AG04449 (cell line): ENCODE data around the gene CLASRP.

Experiments
- CTCF ChIA-PET: fragments of 350-600 bp; formaldehyde crosslinking; extraction: SDS; loops from one replicate; lab custom pipeline; 2021; ENCODE audit warnings: antibody characterized with exemption; lab: Yijun Ruan, JAX
- POLR2A ChIA-PET: fragments of 400-600, 350-600 bp; formaldehyde crosslinking; extraction: SDS; loops from one replicate; lab custom pipeline; 2020; ENCODE audit warnings: antibody characterized with exemption, inconsistent platforms; lab: Yijun Ruan, JAX
- DNase-seq: peaks from one replicate; pipeline ENCODE4 v3.0.0-alpha.2; 2010; ENCODE audit warnings: low read depth, low spot score
- H3K4me3 ChIP-seq: 2 replicates; pipeline ENCODE4 v1.5.1; 2011; ENCODE audit warnings: low read depth, mild to moderate bottlenecking, control low read depth, low read length
- CTCF ChIP-seq: IDR thresholded peaks from one replicate; pipeline ENCODE4 v1.5.1; 2011; ENCODE audit warnings: mild to moderate bottlenecking, moderate library complexity, low read length, control low read depth, inconsistent platforms; ENCODE audit not compliant: insufficient read depth; ENCODE audit errors: missing control alignments

Gene CLASRP

GRCh38 chr19:45070214-45070613 is 31.4 kb downstream of the CLASRP start:
- POLR2A ChIA-PET = no interaction called here

GRCh38 chr19:45070861-45071544 is 32.2 kb downstream of the CLASRP start:
- POLR2A ChIA-PET = no interaction called here
- H3K4me3 ChIP-seq = no peak overlapping the region
- CTCF ChIA-PET = interaction anchor here (1.0 to 2.3 kb wide), 2 partner anchors 11 kb away, joined by 3 to 12 read pairs; no protein-coding TSS in a partner anchor
- no peak for TF ChIP-seq CTCF
- no peak for DNase-seq

More at GRCh38 chr19:45070214-45070613, 31.4 kb downstream of the CLASRP start:
- CTCF ChIA-PET = interaction anchor here (1.0 kb wide), 1 partner anchor 10 kb away, joined by 3 read pairs; no protein-coding TSS in a partner anchor
- DNase-seq = no peak
- TF ChIP-seq CTCF = no peak
- no peak overlapping the region for H3K4me3 ChIP-seq

- DNase-seq = no peak
- POLR2A ChIA-PET = no interaction called here
- TF ChIP-seq CTCF = no peak
- CTCF ChIA-PET = interaction anchor here (1.4 to 2.3 kb wide), 2 partner anchors 12 to 29 kb away, joined by 3 to 12 read pairs; no protein-coding TSS in a partner anchor
- H3K4me3 ChIP-seq = no peak overlapping the region
These were observed 32.7 kb downstream of the CLASRP start for GRCh38 chr19:45071545-45071938.

GRCh38 chr19:45071969-45072790 is 33.3 kb downstream of the CLASRP start:
- H3K4me3 ChIP-seq = no peak overlapping the region
- no peak for DNase-seq
- TF ChIP-seq CTCF = no peak
- ChIA-PET POLR2A (interaction anchor here (0.5 to 1.1 kb wide), 2 partner anchors 21 to 162 kb away, joined by 4 to 5 read pairs; partner anchors contain the start of gene PPP1R37), CTCF (interaction anchor here (1.1 to 2.3 kb wide), 3 partner anchors 12 to 29 kb away, joined by 3 to 12 read pairs (median 4); no protein-coding TSS in a partner anchor)

GRCh38 chr19:45074744-45075300 is 36.0 kb downstream of the CLASRP start:
- ChIA-PET POLR2A (no interaction called here), CTCF (interaction anchor here (0.8 to 1.6 kb wide), 4 partner anchors 13 to 17 kb away, joined by 3 to 6 read pairs (median 3); no protein-coding TSS in a partner anchor)
- no peak overlapping the region for H3K4me3 ChIP-seq
- no peak for TF ChIP-seq CTCF
- no peak for DNase-seq
